Measurements from ENCODE around the gene CYP1A1. TPM values are rescaled to one million over a fixed set of nuclear protein-coding genes. Genes with fewer than 3 reads are reported as not detected.

CYP1A1 gene
- total RNA-seq, 1 experiment from 2014 or later, result 3.6 TPM

GRCh38 chr15:74712311-74712710 is 13.0 kb downstream of the CYP1A1 start:
- in situ Hi-C loops (cut with HindIII; ENCODE audit: low pct_unique_long_range_greater_than_20kb, low sequenced_read_pairs), result no loop called here
- DNase-seq (ENCODE audit: low read depth), result no peak

GRCh38 chr15:74710319-74711094 is 14.8 kb downstream of the CYP1A1 start:
- in situ Hi-C loops (cut with HindIII; ENCODE audit: low pct_unique_long_range_greater_than_20kb, low sequenced_read_pairs), result no loop called here
- no peak for DNase-seq (ENCODE audit: low read depth)

GRCh38 chr15:74709892-74710291 is 15.4 kb downstream of the CYP1A1 start:
- in situ Hi-C loops (cut with HindIII; ENCODE audit: low pct_unique_long_range_greater_than_20kb, low sequenced_read_pairs), result no loop called here
- DNase-seq (ENCODE audit: low read depth), result no peak

GRCh38 chr15:74709011-74709410 is 16.3 kb downstream of the CYP1A1 start:
- no peak for DNase-seq (ENCODE audit: low read depth)
- in situ Hi-C loops (cut with HindIII; ENCODE audit: low pct_unique_long_range_greater_than_20kb, low sequenced_read_pairs), result no loop called here

GRCh38 chr15:74696808-74697207 is 28.5 kb downstream of the CYP1A1 start:
- in situ Hi-C loops (cut with HindIII; ENCODE audit: low pct_unique_long_range_greater_than_20kb, low sequenced_read_pairs), result no loop called here
- DNase-seq (ENCODE audit: low read depth), result no peak

GRCh38 chr15:74696398-74696729 is 29.0 kb downstream of the CYP1A1 start:
- no peak for DNase-seq (ENCODE audit: low read depth)
- in situ Hi-C loops (cut with HindIII; ENCODE audit: low pct_unique_long_range_greater_than_20kb, low sequenced_read_pairs), result no loop called here

- in situ Hi-C loops (cut with HindIII; ENCODE audit: low pct_unique_long_range_greater_than_20kb, low sequenced_read_pairs), result no loop called here
- peak; percentile 71 for DNase-seq (ENCODE audit: low read depth)
These were observed 29.5 kb downstream of the CYP1A1 start, which contains the start of gene EDC3 for GRCh38 chr15:74695597-74696397. Gene EDC3 (minus strand): TSS chr15:74696024. CDS start chr15:74675124, 20,900 bp downstream.

GRCh38 chr15:74692327-74692726 is 33.0 kb downstream of the CYP1A1 start:
- in situ Hi-C loops (cut with HindIII; ENCODE audit: low pct_unique_long_range_greater_than_20kb, low sequenced_read_pairs), result no loop called here

GRCh38 chr15:74683758-74684157 is 41.6 kb downstream of the CYP1A1 start:
- DNase-seq (ENCODE audit: low read depth), result no peak
- in situ Hi-C loops (cut with HindIII; ENCODE audit: low pct_unique_long_range_greater_than_20kb, low sequenced_read_pairs), result no loop called here

More at GRCh38 chr15:74692327-74692726, 33.0 kb downstream of the CYP1A1 start:
- no peak for DNase-seq (ENCODE audit: low read depth)

- DNase-seq (ENCODE audit: low read depth), result no peak
- in situ Hi-C loops (cut with HindIII; ENCODE audit: low pct_unique_long_range_greater_than_20kb, low sequenced_read_pairs), result no loop called here
These were observed 42.4 kb downstream of the CYP1A1 start for GRCh38 chr15:74682954-74683353.

- in situ Hi-C loops (cut with HindIII; ENCODE audit: low pct_unique_long_range_greater_than_20kb, low sequenced_read_pairs), result no loop called here
- DNase-seq (ENCODE audit: low read depth), result no peak
These were observed 44.9 kb downstream of the CYP1A1 start for GRCh38 chr15:74680456-74680855.

- in situ Hi-C loops (cut with HindIII; ENCODE audit: low pct_unique_long_range_greater_than_20kb, low sequenced_read_pairs), result no loop called here
- DNase-seq (ENCODE audit: low read depth), result no peak
These were observed 48.5 kb downstream of the CYP1A1 start for GRCh38 chr15:74676801-74677200.

GRCh38 chr15:74674161-74674560 is 51.2 kb downstream of the CYP1A1 start:
- in situ Hi-C loops (cut with HindIII; ENCODE audit: low pct_unique_long_range_greater_than_20kb, low sequenced_read_pairs), result no loop called here
- no peak for DNase-seq (ENCODE audit: low read depth)

GRCh38 chr15:74669627-74670026 is 55.7 kb downstream of the CYP1A1 start:
- in situ Hi-C loops (cut with HindIII; ENCODE audit: low pct_unique_long_range_greater_than_20kb, low sequenced_read_pairs), result no loop called here
- DNase-seq (ENCODE audit: low read depth), result no peak

Other genes with a start within 250 kb of the CYP1A1 start
- 0.68 and 2.1 TPM in 2 replicates for gene ARID3B, start 184.3 kb downstream of the CYP1A1 start, total RNA-seq (2014; rRNA removed; shearing (Covaris generic); ENCODE audit: low replicate concordance)
- 40.5 and 45.1 TPM in 2 replicates for gene CLK3, start 109.7 kb downstream of the CYP1A1 start, total RNA-seq (2014; rRNA removed; shearing (Covaris generic); ENCODE audit: low replicate concordance)
- 26.0 and 31.8 TPM in 2 replicates for gene EDC3, start 29.5 kb downstream of the CYP1A1 start, total RNA-seq (2014; rRNA removed; shearing (Covaris generic); ENCODE audit: low replicate concordance)
- not detected in 2 replicates for gene CYP1A2, start 23.3 kb upstream of the CYP1A1 start, total RNA-seq (2014; rRNA removed; shearing (Covaris generic); ENCODE audit: low replicate concordance)
- gene CSK, start 56.6 kb upstream of the CYP1A1 start, total RNA-seq (2014; rRNA removed; shearing (Covaris generic); ENCODE audit: low replicate concordance), result 16.0 and 21.3 TPM in 2 replicates
- not detected in 2 replicates for gene LMAN1L, start 87.3 kb upstream of the CYP1A1 start, total RNA-seq (2014; rRNA removed; shearing (Covaris generic); ENCODE audit: low replicate concordance)
- gene CPLX3, start 101.1 kb upstream of the CYP1A1 start, total RNA-seq (2014; rRNA removed; shearing (Covaris generic); ENCODE audit: low replicate concordance), result not detected in 2 replicates
- gene ULK3, start 117.6 kb upstream of the CYP1A1 start, total RNA-seq (2014; rRNA removed; shearing (Covaris generic); ENCODE audit: low replicate concordance), result 16.0 and 30.4 TPM in 2 replicates
- 28.5 and 36.1 TPM in 2 replicates for gene SCAMP2, start 147.8 kb upstream of the CYP1A1 start, total RNA-seq (2014; rRNA removed; shearing (Covaris generic); ENCODE audit: low replicate concordance)
- 117 and 132 TPM in 2 replicates for gene MPI, start 164.5 kb upstream of the CYP1A1 start, total RNA-seq (2014; rRNA removed; shearing (Covaris generic); ENCODE audit: low replicate concordance)
- 19.2 and 21.2 TPM in 2 replicates for gene FAM219B, start 181.3 kb upstream of the CYP1A1 start, total RNA-seq (2014; rRNA removed; shearing (Covaris generic); ENCODE audit: low replicate concordance)
- gene COX5A, start 212.5 kb upstream of the CYP1A1 start, total RNA-seq (2014; rRNA removed; shearing (Covaris generic); ENCODE audit: low replicate concordance), result 168 and 179 TPM in 2 replicates
- 1.4 and 1.5 TPM in 2 replicates for gene RPP25, start 231.2 kb upstream of the CYP1A1 start, total RNA-seq (2014; rRNA removed; shearing (Covaris generic); ENCODE audit: low replicate concordance)